Kidney (tissue), 14 donors: ENCODE measurements around the gene ARL6IP6. TPM values are rescaled to one million over a fixed set of nuclear protein-coding genes. Genes with fewer than 3 reads are reported as not detected.

ENCODE experiments used
- DNase-seq, 5 donors: peaks; one replicate each; pipeline ENCODE4 v3.0.0-alpha.2; 2013 to 2020
- FAIRE-seq: peaks from 2 replicates; lab custom pipeline; 2012; peaks lifted over from hg19 to GRCh38; lab: Jason Lieb, UNC
- H3K27ac ChIP-seq, 2 donors: one replicate each; pipeline ENCODE4 v1.7.0; 2013; ENCODE audit warnings: low read depth in 2 of 2, low read length in 2 of 2, inconsistent platforms in 1 of 2
- H3K27me3 ChIP-seq: one replicate; pipeline ENCODE4 v1.7.1; 2013; ENCODE audit warnings: low read length, inconsistent platforms; ENCODE audit not compliant: control insufficient read depth, insufficient read depth
- H3K36me3 ChIP-seq, 3 donors: one replicate each; pipeline versions ENCODE4 v1.7.0 to v1.7.1; 2013; ENCODE audit warnings: low read length in 3 of 3, control low read depth in 1 of 3, inconsistent platforms in 1 of 3; ENCODE audit not compliant: insufficient read depth in 3 of 3, control insufficient read depth in 2 of 3
- H3K4me1 ChIP-seq, 3 donors: one replicate each; pipeline versions ENCODE4 v1.7.0 to v1.7.1; 2013; ENCODE audit warnings: low read length in 3 of 3, inconsistent platforms in 1 of 3, low read depth in 1 of 3; ENCODE audit not compliant: control insufficient read depth in 2 of 3, insufficient read depth in 2 of 3
- H3K4me3 ChIP-seq, 3 donors: one replicate each; pipeline versions ENCODE4 v1.7.0 to v1.8.1; 2013; ENCODE audit warnings: low read length in 3 of 3, control low read depth in 1 of 3, inconsistent platforms in 1 of 3
- H3K9ac ChIP-seq, 3 donors: one replicate each; pipeline versions ENCODE4 v1.7.0 to v1.7.1; 2013; ENCODE audit warnings: low read length in 3 of 3, control low read depth in 1 of 3, inconsistent platforms in 1 of 3
- H3K9me3 ChIP-seq, 3 donors: one replicate each; pipeline versions ENCODE4 v1.7.0 to v1.7.1; 2013; ENCODE audit warnings: low read length in 3 of 3, control low read depth in 1 of 3, inconsistent platforms in 1 of 3; ENCODE audit not compliant: control insufficient read depth in 2 of 3, insufficient read depth in 1 of 3
- intact Hi-C: fragments of 100-400 bp; cut with DNase I; formaldehyde crosslinking; loops from one replicate; pipeline ENCODE4 v1.11.1; 2022
- polyA plus RNA-seq: library from polyadenylated mRNA; stranded (reverse); fragments of 350-450 nt; fragmentation: Illumina TruSeq; extraction: RNeasy Lipid Tissue Mini Kit (QIAGEN cat#74804); gene quantifications from one replicate; pipeline ENCODE4 v1.2.3, GENCODE V29; 2014; ENCODE audit warnings: low read depth, low replicate concordance; ENCODE audit not compliant: insufficient read depth
- total RNA-seq: library from RNA; stranded (reverse); fragmentation: NEBNext Ultra II Directional; extraction: Animal tissue kit (Norgen Biotek cat#: 25700); gene quantifications from one replicate; pipeline ENCODE4 v1.2.1, GENCODE V29; 2021
- TF ChIP-seq, protein P1 (sequence below): IDR thresholded peaks from 3 replicates; pipeline ENCODE4 v1.5.1; 2012; ENCODE audit warnings: mild to moderate bottlenecking, moderate library complexity, borderline replicate concordance; ENCODE audit not compliant: insufficient read depth; ENCODE audit errors: extremely low read depth
- donor health status: control.
- donor health status: control.
- donor health status: control.
- donor health status: control.
- donor health status: control.
- donor health status: DM: yes; HTN: yes; CAD: no.
- donor health status: Normal renal cell carcinoma (clear cell type).

Gene ARL6IP6
- total and polyA plus RNA-seq, 2 donors from 2014 or later, result 9.3 to 15.5 TPM

DNA sequence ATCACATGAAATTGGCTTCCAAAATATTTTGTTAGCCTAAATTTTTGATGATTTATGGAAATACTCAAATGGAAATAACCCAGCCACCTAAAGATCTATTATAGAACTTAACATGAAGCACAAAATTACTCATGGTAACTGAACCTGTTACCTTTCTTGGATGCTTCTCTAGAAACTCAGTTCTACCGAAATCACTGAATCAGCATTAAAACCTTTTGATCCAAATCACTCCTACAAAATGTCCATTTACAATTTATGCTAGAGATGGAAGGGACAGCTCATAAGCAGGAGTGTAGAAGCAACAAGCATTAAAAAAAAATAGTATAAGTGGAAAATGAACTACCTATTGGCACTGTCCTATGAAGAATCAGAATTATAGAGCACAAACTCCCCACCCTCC, 3.3 kb upstream of the ARL6IP6 start:
- H3K4me1 ChIP-seq, result peaks cover 1 to 6% (median 4%) of the 10 kb centered on the region in 3 donors
- intact Hi-C loops, result no loop called here
- no peak for FAIRE-seq

DNA sequence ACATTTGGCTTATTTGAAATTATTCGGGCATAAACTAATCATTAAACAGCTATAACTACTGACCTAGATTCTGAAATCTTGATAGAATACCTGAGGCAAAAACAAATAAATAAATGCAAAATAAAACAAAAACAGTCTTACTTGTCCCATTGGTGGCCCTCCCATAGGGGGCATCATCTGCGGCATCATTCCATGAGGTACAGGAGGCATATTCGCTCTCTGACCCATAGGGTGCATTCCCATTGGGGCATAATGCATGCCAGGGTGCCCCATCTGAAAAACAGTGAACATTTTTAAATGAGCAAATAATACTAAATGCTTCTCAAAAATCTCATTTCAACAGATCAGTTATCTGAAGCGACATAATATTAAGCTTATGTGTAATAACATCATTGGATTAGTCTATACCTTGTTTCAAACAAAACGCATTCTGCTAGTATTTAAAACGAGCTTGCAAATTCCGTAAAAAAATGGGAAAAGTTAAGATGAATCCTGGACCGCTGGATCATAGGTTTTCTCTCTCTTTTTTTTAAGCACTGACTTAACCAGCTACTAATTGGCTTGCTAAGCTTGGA, 2.5 kb upstream of the ARL6IP6 start:
- Histone ChIP-seq H3K9me3 (no peaks in the 10 kb centered on the region), H3K27me3 (no peaks in the 10 kb centered on the region), H3K4me3 (peak overlapping the region; percentile 89 to 99 (median 90)), H3K27ac (no peak overlapping the region), H3K36me3 (peaks cover 0 to 3% (median 3%) of the 10 kb centered on the region in 3 donors), H3K4me1 (peaks cover 2 to 6% (median 4%) of the 10 kb centered on the region in 3 donors), H3K9ac (peak overlapping the region in 2 of 3 donors; percentile 89 to 94)
- TF ChIP-seq, protein P1, sequence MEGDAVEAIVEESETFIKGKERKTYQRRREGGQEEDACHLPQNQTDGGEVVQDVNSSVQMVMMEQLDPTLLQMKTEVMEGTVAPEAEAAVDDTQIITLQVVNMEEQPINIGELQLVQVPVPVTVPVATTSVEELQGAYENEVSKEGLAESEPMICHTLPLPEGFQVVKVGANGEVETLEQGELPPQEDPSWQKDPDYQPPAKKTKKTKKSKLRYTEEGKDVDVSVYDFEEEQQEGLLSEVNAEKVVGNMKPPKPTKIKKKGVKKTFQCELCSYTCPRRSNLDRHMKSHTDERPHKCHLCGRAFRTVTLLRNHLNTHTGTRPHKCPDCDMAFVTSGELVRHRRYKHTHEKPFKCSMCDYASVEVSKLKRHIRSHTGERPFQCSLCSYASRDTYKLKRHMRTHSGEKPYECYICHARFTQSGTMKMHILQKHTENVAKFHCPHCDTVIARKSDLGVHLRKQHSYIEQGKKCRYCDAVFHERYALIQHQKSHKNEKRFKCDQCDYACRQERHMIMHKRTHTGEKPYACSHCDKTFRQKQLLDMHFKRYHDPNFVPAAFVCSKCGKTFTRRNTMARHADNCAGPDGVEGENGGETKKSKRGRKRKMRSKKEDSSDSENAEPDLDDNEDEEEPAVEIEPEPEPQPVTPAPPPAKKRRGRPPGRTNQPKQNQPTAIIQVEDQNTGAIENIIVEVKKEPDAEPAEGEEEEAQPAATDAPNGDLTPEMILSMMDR, result no peak
- intact Hi-C loops, result no loop called here
- FAIRE-seq (no peak), DNase-seq (peak in 4 of 5 donors; percentile 16 to 57 (median 34))

More for the DNA sequence above, 3.3 kb upstream of the ARL6IP6 start:
- H3K27me3 ChIP-seq, result no peaks in the 10 kb centered on the region
- H3K9me3 ChIP-seq, result no peaks in the 10 kb centered on the region
- no peak overlapping the region for H3K4me3 ChIP-seq
- TF ChIP-seq, protein P1, result no peak
- DNase-seq, result no peak
- peaks cover 0 to 3% (median 3%) of the 10 kb centered on the region in 3 donors for H3K36me3 ChIP-seq
- H3K9ac ChIP-seq, result no peak overlapping the region
- H3K27ac ChIP-seq, result no peak overlapping the region

DNA sequence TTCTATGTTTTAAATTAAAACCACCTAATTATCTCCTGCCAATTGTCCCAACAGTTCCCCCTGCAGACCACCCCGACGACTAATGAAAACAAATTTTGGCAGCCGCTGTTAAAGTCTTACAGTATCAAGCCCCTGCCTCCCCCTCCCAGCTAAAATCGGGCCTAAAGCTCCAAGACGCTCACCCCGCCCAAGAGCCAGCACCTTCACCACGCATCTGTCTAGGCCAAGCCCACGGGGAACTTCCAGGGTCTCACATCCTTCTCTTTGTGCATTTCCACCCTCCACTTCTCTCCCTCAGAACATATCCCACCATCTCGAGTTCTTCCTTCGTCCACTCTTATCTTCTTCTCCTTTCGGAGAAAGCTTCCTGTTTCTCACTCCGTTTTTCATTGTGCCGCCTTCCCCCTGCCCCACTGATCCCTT, 1.6 kb upstream of the ARL6IP6 start:
- FAIRE-seq (no peak), DNase-seq (peak in 4 of 5 donors; percentile 51 to 68 (median 65))
- Histone ChIP-seq H3K9ac (peak overlapping the region; percentile 89 to 94 (median 91)), H3K27ac (peak overlapping the region; percentile 23 to 79), H3K4me1 (peaks cover 2 to 6% (median 4%) of the 10 kb centered on the region in 3 donors), H3K27me3 (no peaks in the 10 kb centered on the region), H3K9me3 (no peaks in the 10 kb centered on the region), H3K36me3 (peaks cover 0 to 3% (median 3%) of the 10 kb centered on the region in 3 donors), H3K4me3 (peak overlapping the region; percentile 89 to 99 (median 90))
- intact Hi-C loops, result no loop called here
- TF ChIP-seq, protein P1, result no peak
